ENCODE results near the gene IFNL3. TPM values are rescaled to one million over a fixed set of nuclear protein-coding genes. Genes with fewer than 3 reads are reported as not detected.
"Not testable (repeated sequence)": the region's sequence is repeated elsewhere in the genome, so short reads cannot be mapped to it uniquely, and the experiment has no call there.

IFNL3 gene
- total RNA-seq, 1 donor from 2014 or later: not detected

DNA sequence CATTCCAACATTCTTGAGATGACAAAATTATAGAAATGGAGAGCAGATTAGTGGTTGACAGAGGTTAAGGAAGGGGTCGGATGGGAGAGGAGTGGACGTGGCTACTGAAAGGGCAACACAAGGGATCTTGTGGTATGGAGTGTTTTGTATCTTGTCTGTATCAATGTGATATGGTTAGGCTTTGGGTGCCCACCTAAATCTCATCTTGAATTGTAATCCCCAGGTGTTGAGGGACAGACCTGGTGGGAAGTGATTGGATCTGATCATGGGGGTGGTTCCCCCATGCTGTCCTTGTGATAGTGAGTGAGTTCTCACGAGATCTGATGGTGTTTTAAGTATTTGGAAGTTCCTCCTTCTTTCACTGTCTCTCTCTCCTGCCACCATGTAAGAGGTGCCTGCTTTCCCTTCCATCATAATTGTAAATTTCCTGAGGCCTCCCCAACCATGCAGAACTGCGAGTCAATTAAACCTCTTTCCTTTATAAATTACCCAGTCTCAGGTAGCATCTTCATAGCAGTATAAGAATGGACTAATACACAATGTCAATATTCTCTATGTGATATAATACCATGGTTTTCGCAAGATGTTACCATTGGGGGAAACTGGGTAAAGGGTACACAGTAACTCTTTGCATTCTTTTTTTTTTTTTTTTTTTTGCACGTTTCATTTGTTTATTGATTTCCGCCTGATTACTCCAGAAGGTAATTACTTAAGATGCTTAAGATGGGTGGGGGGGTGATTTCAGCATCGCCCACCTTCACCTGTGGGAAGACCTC is 8.8 kb upstream of the IFNL3 start:
- DNase-seq (ENCODE audit: low spot score): no peak
- no peak for ATAC-seq

DNA sequence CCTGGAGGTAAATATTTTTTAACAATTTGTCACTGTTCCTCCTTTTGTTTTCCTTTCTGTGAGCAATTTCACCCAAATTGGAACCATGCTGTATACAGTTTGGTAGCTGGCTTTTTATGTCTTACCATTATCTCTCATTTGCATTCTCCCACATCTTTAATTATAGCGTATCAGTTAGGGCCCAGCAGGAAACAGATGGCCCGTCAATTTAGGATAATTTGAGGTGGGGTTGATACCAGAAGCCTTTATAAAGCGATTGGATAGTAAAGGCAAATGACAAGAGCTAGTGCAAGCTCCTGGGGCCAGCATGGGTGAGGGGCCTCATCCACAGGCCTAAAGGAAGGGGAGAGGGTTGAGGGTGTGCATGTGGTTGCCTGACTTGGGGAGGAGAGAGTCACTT is 7.7 kb upstream of the IFNL3 start:
- ATAC-seq (no peak), DNase-seq (ENCODE audit: low spot score) (no peak)

GRCh38 chr19:39251846-39252245 is 7.0 kb upstream of the IFNL3 start:
- DNase-seq (ENCODE audit: low spot score): no peak
- ATAC-seq: no peak

DNA sequence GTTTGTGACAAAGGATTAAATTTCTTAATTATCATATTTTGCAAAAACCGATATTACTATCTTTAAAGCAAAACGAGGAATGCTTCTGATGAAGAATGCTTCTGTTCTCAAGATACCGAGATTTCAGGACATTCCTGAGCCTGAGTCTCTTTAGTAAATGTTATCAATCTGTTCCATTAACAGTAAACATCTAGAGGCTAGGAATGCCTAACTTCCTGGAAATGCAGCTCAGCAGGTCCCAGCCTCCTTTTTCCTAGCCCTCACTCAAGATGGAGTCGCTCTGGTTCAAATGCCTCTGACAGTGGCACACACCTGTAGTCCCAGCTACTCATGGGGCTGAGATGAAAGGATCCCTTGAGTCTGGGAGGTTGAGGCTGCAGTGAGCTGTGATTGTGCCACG is 6.3 kb upstream of the IFNL3 start:
- no peak for ATAC-seq
- DNase-seq (ENCODE audit: low spot score): no peak

DNA sequence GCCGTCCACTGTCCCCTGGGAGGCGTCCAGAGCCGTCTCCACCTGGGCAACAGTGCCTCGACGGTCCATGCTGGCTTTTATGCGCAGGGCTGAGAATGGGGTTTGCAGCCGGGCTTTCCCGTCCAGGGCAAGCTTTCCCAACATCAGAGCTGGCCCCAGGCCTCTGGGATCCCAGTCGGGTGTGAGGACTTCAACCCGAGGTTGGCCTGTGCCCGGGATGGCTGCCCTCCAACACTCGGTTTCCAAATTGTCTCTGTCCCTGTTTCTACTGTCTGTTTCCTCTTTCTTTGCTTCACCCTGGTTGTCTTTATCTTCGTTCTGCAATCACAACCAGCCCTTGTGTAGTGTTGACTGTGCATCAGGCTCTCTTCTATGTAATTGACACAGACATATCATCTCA is 4.0 kb upstream of the IFNL3 start, which contains the start of gene IFNL4:
IFNL4 (minus strand) TSS at position 51 of the 400 bp plus-strand sequence.
- peak; percentile 91 for ATAC-seq
- peak; percentile 93 for DNase-seq (ENCODE audit: low spot score)

GRCh38 chr19:39247701-39248664 is 3.2 kb upstream of the IFNL3 start:
- ATAC-seq (peak; percentile 34), DNase-seq (ENCODE audit: low spot score) (no peak)

- ATAC-seq (no peak), DNase-seq (ENCODE audit: low spot score) (no peak)
Observed at GRCh38 chr19:39246951-39247669, 2.3 kb upstream of the IFNL3 start.

DNA sequence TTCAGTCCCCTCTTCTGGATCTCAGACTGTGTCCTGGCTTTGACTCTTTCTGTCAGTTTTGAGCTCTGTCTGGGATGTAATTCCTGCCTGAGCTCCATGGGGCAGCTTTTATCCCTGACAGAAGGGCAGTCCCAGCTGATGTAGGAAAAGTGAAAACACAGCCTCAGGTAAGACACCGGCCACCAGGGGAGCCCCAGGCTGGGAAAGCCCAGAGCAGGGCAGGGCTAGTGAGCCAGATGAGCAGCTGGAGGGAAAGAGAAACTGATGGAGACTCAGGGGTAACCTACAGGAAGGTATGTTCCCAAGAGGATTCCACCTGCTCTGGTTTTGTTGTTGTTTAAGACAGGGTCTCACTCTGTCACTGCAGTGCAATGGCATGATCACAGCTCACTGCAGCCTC is 360 bp upstream of the IFNL3 start:
- ATAC-seq: peak; percentile 73
- DNase-seq (ENCODE audit: low spot score): not testable (repeated sequence)

DNA sequence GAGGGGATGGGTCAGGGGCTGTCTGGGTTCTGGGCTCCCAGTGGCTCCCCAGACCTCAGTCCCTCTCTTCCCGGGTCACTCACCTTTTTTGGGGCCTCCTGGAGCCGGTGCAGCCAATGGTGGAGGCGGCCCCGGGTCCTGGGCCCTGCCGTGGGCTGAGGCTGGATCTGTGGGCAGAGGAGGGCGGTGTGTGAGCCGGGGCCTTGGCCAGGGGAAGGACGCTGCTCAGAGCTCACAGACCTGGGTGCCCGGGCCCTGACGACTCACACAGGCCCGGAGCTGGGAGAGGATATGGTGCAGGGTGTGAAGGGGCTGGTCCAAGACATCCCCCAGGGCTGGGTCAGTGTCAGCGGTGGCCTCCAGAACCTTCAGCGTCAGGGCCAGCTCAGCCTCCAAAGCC is 1.1 kb downstream of the IFNL3 start:
- DNase-seq (ENCODE audit: low spot score); ATAC-seq: not testable (repeated sequence)

- no peak for ATAC-seq
- no peak for DNase-seq (ENCODE audit: low spot score)
Observed at GRCh38 chr19:39240421-39240820, 4.4 kb downstream of the IFNL3 start.

- ATAC-seq (no peak), DNase-seq (ENCODE audit: low spot score) (no peak)
Observed at GRCh38 chr19:39238944-39239343, 5.9 kb downstream of the IFNL3 start.

GRCh38 chr19:39238209-39238608 is 6.6 kb downstream of the IFNL3 start:
- ATAC-seq (no peak), DNase-seq (ENCODE audit: low spot score) (no peak)

GRCh38 chr19:39237200-39238184 is 7.3 kb downstream of the IFNL3 start:
- peak; percentile 99 for ATAC-seq
- DNase-seq (ENCODE audit: low spot score): peak; percentile 85

DNA sequence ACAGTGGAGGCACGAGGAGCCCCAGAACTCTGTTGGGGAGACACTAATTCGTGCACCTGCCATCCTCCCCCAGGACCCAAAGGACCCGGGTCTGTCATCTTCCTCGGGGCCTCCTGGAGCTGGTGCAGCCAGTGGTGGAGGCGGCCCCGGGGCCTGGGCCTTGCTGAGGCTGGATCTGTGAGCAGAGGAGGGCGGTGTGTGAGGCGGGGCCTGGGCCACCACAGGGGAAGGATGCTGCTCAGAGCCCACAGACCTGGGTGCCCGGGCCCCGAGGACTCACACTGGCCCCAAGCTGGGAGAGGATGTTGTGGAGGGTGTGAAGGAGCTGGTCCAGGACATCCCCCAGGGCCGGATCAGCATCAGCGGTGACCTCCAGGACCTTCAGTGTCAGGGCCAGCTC is 8.3 kb downstream of the IFNL3 start:
- DNase-seq (ENCODE audit: low spot score) (no peak), ATAC-seq (no peak)

- DNase-seq (ENCODE audit: low spot score): no peak
- no peak for ATAC-seq
Observed at GRCh38 chr19:39232708-39233107, 12.1 kb downstream of the IFNL3 start.

- DNase-seq (ENCODE audit: low spot score) (no peak), ATAC-seq (no peak)
Observed at GRCh38 chr19:39230096-39230764, 14.6 kb downstream of the IFNL3 start.

GRCh38 chr19:39224910-39225309 is 19.9 kb downstream of the IFNL3 start:
- ATAC-seq (no peak), DNase-seq (ENCODE audit: low spot score) (no peak)

DNA sequence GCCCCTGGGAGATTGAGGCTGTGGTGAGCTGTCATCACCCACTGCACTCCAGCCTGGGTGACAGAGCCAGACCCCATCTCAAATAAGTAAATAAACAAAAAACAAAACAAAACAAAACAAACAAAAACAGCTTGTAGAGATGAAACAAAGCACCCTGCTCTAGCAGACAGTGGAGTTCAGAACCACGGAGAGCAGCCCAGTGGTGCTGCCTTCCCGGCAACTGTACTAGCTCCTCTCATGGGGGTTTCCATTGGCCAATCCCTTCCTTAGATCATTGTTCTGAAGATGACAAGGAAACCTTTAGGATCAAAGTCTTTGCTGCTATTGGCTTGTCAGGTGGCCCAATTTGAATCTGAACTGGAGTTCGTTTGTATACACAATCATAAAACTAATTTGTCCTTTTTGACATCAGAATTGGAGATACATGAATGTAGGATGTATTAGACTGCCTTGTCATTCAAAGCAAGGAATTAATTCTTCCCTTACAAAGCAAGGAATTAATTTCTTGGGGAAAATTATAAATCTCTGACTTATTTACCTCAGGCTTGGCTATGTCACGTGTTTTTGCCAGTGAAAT is 21.0 kb downstream of the IFNL3 start:
- DNase-seq (ENCODE audit: low spot score): no peak
- no peak for ATAC-seq

DNA sequence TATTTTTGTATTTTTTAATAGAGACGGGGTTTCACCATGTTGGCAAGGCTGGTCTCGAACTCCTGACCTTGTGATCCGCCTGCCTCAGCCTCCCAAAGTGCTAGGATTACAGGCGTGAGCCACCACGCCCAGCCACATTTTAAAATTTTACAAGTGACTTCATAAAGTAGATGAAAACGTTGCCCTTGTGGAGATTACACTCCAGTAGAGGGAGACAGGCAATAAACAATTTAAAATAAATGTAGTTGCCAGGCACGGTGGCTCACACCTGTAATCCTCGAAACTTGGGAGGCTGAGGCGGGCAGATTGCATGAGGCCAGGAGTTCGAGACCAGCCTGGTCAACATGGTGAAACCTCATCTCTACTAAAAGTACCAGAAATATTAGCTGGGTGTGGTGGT is 25.7 kb downstream of the IFNL3 start:
- ATAC-seq: peak; percentile 32
- not testable (repeated sequence) for DNase-seq (ENCODE audit: low spot score)

All from left lobe of liver (tissue), 2 donors.